ENCODE measurements around the gene NLRP5.

- no peak for TF ChIP-seq POLR2A (IDR thresholded peaks at IDR 0.05)
- TF ChIP-seq CTCF (IDR thresholded peaks at IDR 0.05): no peak
These were observed 110.7 kb downstream of the NLRP5 start for GRCh38 chr19:56097306-56097705.
